SK-N-SH (cell line): Measurements from ENCODE around the gene NOTCH1.

ENCODE experiments used
- CHD2 ChIP-seq: fragments of 150-350 bp; IDR thresholded peaks from 2 replicates; pipeline ENCODE4 v1.6.1; 2018; ENCODE audit warnings: low read length; ENCODE audit not compliant: partially characterized antibody
- JUND ChIP-seq: IDR thresholded peaks from 2 replicates; pipeline ENCODE4 v1.4.0; 2012
- MXI1 ChIP-seq: IDR thresholded peaks from 2 replicates; pipeline ENCODE4 v1.6.1; 2012; ENCODE audit warnings: mild to moderate bottlenecking, low read depth, low read length, improper control_type of control experiment
- NRF1 ChIP-seq: IDR thresholded peaks from 2 replicates; pipeline ENCODE4 v1.6.1; 2012; ENCODE audit warnings: low read depth, mild to moderate bottlenecking, low read length
- POLR2AphosphoS5 ChIP-seq: IDR thresholded peaks from 2 replicates; pipeline ENCODE4 v1.6.1; 2012; ENCODE audit warnings: low read depth, low read length
- RFX5 ChIP-seq: IDR thresholded peaks from 2 replicates; pipeline ENCODE4 v1.6.1; 2012; ENCODE audit warnings: mild to moderate bottlenecking, improper control_type of control experiment, low read length
- RXRA ChIP-seq: IDR thresholded peaks from 2 replicates; pipeline ENCODE4 v1.4.0; 2012; ENCODE audit warnings: low read depth, mild to moderate bottlenecking, borderline replicate concordance
- TAF1 ChIP-seq: IDR thresholded peaks from 2 replicates; pipeline ENCODE4 v1.6.1; 2012; ENCODE audit warnings: low read depth, mild to moderate bottlenecking, low read length, moderate library complexity, borderline replicate concordance
- TF ChIP-seq, protein P1 (sequence below): fragments of 200-600 bp; sonication (generic); IDR thresholded peaks from 2 replicates; pipeline ENCODE4 v1.6.1; 2017; ENCODE audit warnings: antibody characterized with exemption, mild to moderate bottlenecking, moderate library complexity

GRCh38 chr9:136562746-136563495 is 17.1 kb upstream of the NOTCH1 start:
- TF ChIP-seq CHD2 (no peak), MXI1 (no peak), POLR2AphosphoS5 (no peak), RFX5 (no peak), TAF1 (no peak), NRF1 (no peak), RXRA (no peak), JUND (no peak)
- TF ChIP-seq, protein P1, sequence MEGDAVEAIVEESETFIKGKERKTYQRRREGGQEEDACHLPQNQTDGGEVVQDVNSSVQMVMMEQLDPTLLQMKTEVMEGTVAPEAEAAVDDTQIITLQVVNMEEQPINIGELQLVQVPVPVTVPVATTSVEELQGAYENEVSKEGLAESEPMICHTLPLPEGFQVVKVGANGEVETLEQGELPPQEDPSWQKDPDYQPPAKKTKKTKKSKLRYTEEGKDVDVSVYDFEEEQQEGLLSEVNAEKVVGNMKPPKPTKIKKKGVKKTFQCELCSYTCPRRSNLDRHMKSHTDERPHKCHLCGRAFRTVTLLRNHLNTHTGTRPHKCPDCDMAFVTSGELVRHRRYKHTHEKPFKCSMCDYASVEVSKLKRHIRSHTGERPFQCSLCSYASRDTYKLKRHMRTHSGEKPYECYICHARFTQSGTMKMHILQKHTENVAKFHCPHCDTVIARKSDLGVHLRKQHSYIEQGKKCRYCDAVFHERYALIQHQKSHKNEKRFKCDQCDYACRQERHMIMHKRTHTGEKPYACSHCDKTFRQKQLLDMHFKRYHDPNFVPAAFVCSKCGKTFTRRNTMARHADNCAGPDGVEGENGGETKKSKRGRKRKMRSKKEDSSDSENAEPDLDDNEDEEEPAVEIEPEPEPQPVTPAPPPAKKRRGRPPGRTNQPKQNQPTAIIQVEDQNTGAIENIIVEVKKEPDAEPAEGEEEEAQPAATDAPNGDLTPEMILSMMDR: no peak
